Upper lobe of left lung (tissue), 6 donors: Measurements from ENCODE around the gene WASHC3. TPM values are rescaled to one million over a fixed set of nuclear protein-coding genes. Genes with fewer than 3 reads are reported as not detected.
A peak's percentile ranks its signal among the peaks of the same experiment; 100 is the strongest.

ENCODE experiments used
- ATAC-seq, 2 donors: fragments of 200-7000 bp; cut with Tn5 transposase; one replicate each; pipeline ENCODE4 v1.9.1; 2022; ENCODE audit warnings: mild to moderate bottlenecking in 2 of 2, moderate library complexity in 2 of 2; ENCODE audit not compliant: low FRiP score in 2 of 2
- DNase-seq, 2 donors: peaks; one replicate each; pipeline ENCODE4 v3.0.0-alpha.2; 2019 to 2020
- H3K27ac ChIP-seq, 4 donors: fragments of 200-600 bp; sonication (generic); one replicate each; pipeline ENCODE4 v1.5.1; 2016 to 2019
- H3K27me3 ChIP-seq, 4 donors: fragments of 200-600 bp; sonication (generic); one replicate each; pipeline ENCODE4 v1.5.1; 2017 to 2019
- H3K36me3 ChIP-seq, 4 donors: fragments of 200-600 bp; sonication (generic); one replicate each; pipeline ENCODE4 v1.5.1; 2016 to 2019
- H3K4me1 ChIP-seq, 4 donors: fragments of 200-600 bp; sonication (generic); one replicate each; pipeline ENCODE4 v1.5.1; 2018 to 2019
- H3K4me3 ChIP-seq, 4 donors: fragments of 200-600 bp; sonication (generic); one replicate each; pipeline ENCODE4 v1.5.1; 2017 to 2019; ENCODE audit warnings: mild to moderate bottlenecking in 2 of 4, moderate library complexity in 1 of 4
- H3K9me3 ChIP-seq, 4 donors: fragments of 200-600 bp; sonication (generic); one replicate each; pipeline ENCODE4 v1.5.1; 2018 to 2019
- EP300 ChIP-seq, 4 donors: sonication (generic); formaldehyde crosslinking; IDR thresholded peaks; one replicate each; pipeline ENCODE4 v1.5.1; 2017; ENCODE audit warnings: antibody characterized with exemption in 4 of 4, control low read depth in 2 of 4
- POLR2A ChIP-seq, 4 donors: fragments of 450-650 bp; IDR thresholded peaks; one replicate each; pipeline ENCODE4 v1.5.1; 2016 to 2017; ENCODE audit warnings: antibody characterized with exemption in 4 of 4, mild to moderate bottlenecking in 2 of 4
- POLR2AphosphoS5 ChIP-seq, 2 donors: sonication (generic); formaldehyde crosslinking; IDR thresholded peaks; one replicate each; pipeline ENCODE4 v1.5.1; 2017; ENCODE audit warnings: antibody characterized with exemption in 2 of 2
- WGBS, 2 donors: methylation state at CpG; one replicate each; pipeline ENCODE4 v1.1.5; 2017 to 2018; 5-methylcytosine and 5-hydroxymethylcytosine counted together
- total RNA-seq, 6 donors: library from RNA; depleted of rRNA in 4 of 6; stranded (reverse); fragments of >200 nt in 4 of 6; gene quantifications; one replicate each; pipeline versions ENCODE4 v1.1.0 to v1.2.1, GENCODE V29; 2016 to 2021
- TF ChIP-seq, protein P1 (sequence below), 6 experiments: fragments of 450-650 bp in 4 of 6; fragments of 200-600 bp in 2 of 6; sonication (generic) in 2 of 6; IDR thresholded peaks; one replicate each; pipeline ENCODE4 v1.5.1; 2016 to 2019; ENCODE audit warnings: antibody characterized with exemption in 6 of 6
- donor health status: DM: no; HTN: no; CAD: no; lungs with moderate emphysema.
- donor health status: DM: no; HTN: yes; CAD: no; lungs with severe emphysema.

Gene WASHC3
- total RNA-seq, 6 donors from 2014 or later = 20.5 to 114 (median 46.5) TPM

DNA sequence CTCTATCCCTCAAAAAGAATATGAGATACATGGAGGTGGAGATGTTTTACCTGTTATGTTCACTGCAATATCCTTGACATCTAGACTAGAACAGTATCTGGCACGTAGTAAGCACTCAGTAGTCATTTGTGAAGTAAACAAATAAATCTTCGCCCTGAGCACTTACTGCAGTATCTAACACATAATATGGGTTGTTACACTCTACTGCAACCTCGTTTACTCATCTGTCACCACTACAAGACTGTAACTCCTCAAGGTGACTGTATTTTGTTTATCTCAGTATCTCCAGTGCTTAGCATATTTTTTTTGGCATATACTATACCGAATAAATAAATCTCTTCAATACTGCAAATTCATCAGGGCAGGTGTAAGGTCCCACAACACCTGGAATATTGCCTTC lies 66.1 kb downstream of the WASHC3 start:
- H3K9me3 ChIP-seq = no peaks in the 10 kb centered on the region
- DNase-seq (no peak), ATAC-seq (no peak)
- H3K36me3 ChIP-seq = no peaks in the 10 kb centered on the region
- no peak overlapping the region for H3K27ac ChIP-seq
- H3K4me1 ChIP-seq = no peaks in the 10 kb centered on the region
- TF ChIP-seq, protein P1, sequence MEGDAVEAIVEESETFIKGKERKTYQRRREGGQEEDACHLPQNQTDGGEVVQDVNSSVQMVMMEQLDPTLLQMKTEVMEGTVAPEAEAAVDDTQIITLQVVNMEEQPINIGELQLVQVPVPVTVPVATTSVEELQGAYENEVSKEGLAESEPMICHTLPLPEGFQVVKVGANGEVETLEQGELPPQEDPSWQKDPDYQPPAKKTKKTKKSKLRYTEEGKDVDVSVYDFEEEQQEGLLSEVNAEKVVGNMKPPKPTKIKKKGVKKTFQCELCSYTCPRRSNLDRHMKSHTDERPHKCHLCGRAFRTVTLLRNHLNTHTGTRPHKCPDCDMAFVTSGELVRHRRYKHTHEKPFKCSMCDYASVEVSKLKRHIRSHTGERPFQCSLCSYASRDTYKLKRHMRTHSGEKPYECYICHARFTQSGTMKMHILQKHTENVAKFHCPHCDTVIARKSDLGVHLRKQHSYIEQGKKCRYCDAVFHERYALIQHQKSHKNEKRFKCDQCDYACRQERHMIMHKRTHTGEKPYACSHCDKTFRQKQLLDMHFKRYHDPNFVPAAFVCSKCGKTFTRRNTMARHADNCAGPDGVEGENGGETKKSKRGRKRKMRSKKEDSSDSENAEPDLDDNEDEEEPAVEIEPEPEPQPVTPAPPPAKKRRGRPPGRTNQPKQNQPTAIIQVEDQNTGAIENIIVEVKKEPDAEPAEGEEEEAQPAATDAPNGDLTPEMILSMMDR (IDR thresholded peaks at IDR 0.05) = no peak
- TF ChIP-seq POLR2AphosphoS5 (IDR thresholded peaks at IDR 0.05) (no peak), POLR2A (IDR thresholded peaks at IDR 0.05) (no peak), EP300 (IDR thresholded peaks at IDR 0.05) (no peak)
- no peak overlapping the region for H3K4me3 ChIP-seq
- no peaks in the 10 kb centered on the region for H3K27me3 ChIP-seq
- 76 to 79% methylated on average over 4 of the region's 4 CpGs for WGBS, 2 donors

- no peak overlapping the region for H3K4me3 ChIP-seq
- no peaks in the 10 kb centered on the region for H3K27me3 ChIP-seq
- no peak for TF ChIP-seq POLR2AphosphoS5 (IDR thresholded peaks at IDR 0.05)
- TF ChIP-seq EP300 (IDR thresholded peaks at IDR 0.05) = no peak
- TF ChIP-seq, protein P1 (IDR thresholded peaks at IDR 0.05) = no peak
- no peak for TF ChIP-seq POLR2A (IDR thresholded peaks at IDR 0.05)
- no peak overlapping the region for H3K27ac ChIP-seq
- H3K4me1 ChIP-seq = no peaks in the 10 kb centered on the region
- no peak for DNase-seq
- H3K36me3 ChIP-seq = no peaks in the 10 kb centered on the region
- H3K9me3 ChIP-seq = no peaks in the 10 kb centered on the region
- WGBS, 2 donors = 84% methylated on average over 2 of the region's 2 CpGs
- no peak for ATAC-seq
Observed at GRCh38 chr12:101992091-101992490, 69.7 kb downstream of the WASHC3 start.

- Histone ChIP-seq H3K27me3 (no peaks in the 10 kb centered on the region), H3K9me3 (no peaks in the 10 kb centered on the region), H3K4me1 (no peaks in the 10 kb centered on the region), H3K4me3 (no peak overlapping the region), H3K36me3 (no peaks in the 10 kb centered on the region), H3K27ac (no peak overlapping the region)
- no peak for DNase-seq
- no peak for TF ChIP-seq POLR2AphosphoS5 (IDR thresholded peaks at IDR 0.05)
- TF ChIP-seq, protein P1 (IDR thresholded peaks at IDR 0.05) = no peak
- no peak for TF ChIP-seq EP300 (IDR thresholded peaks at IDR 0.05)
- no peak for TF ChIP-seq POLR2A (IDR thresholded peaks at IDR 0.05)
- ATAC-seq = no peak
- 56 to 61% methylated on average over 5 of the region's 5 CpGs for WGBS, 2 donors
Observed at GRCh38 chr12:101982307-101982706, 79.5 kb downstream of the WASHC3 start.

GRCh38 chr12:101981868-101982267 lies 79.9 kb downstream of the WASHC3 start:
- H3K27ac ChIP-seq = no peak overlapping the region
- WGBS, 2 donors = 40 to 46% methylated on average over 2 of the region's 2 CpGs
- peak overlapping the region in 1 of 4 donors; percentile 2 for H3K4me3 ChIP-seq
- H3K36me3 ChIP-seq = no peaks in the 10 kb centered on the region
- H3K9me3 ChIP-seq = no peaks in the 10 kb centered on the region
- TF ChIP-seq, protein P1 (IDR thresholded peaks at IDR 0.05) = no peak
- TF ChIP-seq POLR2AphosphoS5 (IDR thresholded peaks at IDR 0.05) = no peak
- no peak for TF ChIP-seq POLR2A (IDR thresholded peaks at IDR 0.05)
- no peak for TF ChIP-seq EP300 (IDR thresholded peaks at IDR 0.05)
- no peak for ATAC-seq
- H3K27me3 ChIP-seq = no peaks in the 10 kb centered on the region
- H3K4me1 ChIP-seq = no peaks in the 10 kb centered on the region
- DNase-seq = no peak

- no peak for ATAC-seq
- no peaks in the 10 kb centered on the region for H3K36me3 ChIP-seq
Observed at GRCh38 chr12:101968770-101969169, 93.0 kb downstream of the WASHC3 start.

More at GRCh38 chr12:101968770-101969169, 93.0 kb downstream of the WASHC3 start:
- Histone ChIP-seq H3K4me3 (no peak overlapping the region), H3K27ac (no peak overlapping the region), H3K27me3 (no peaks in the 10 kb centered on the region), H3K9me3 (no peaks in the 10 kb centered on the region), H3K4me1 (no peaks in the 10 kb centered on the region)
- TF ChIP-seq, protein P1 (IDR thresholded peaks at IDR 0.05) = no peak
- TF ChIP-seq POLR2A (IDR thresholded peaks at IDR 0.05) (no peak), POLR2AphosphoS5 (IDR thresholded peaks at IDR 0.05) (no peak), EP300 (IDR thresholded peaks at IDR 0.05) (no peak)
- DNase-seq = no peak
- WGBS, 2 donors = 90 to 100% methylated on average over 1 of the region's 1 CpG
